Panc1 (cell line): ENCODE data around the gene UTF1. TPM values are rescaled to one million over a fixed set of nuclear protein-coding genes. Genes with fewer than 3 reads are reported as not detected.

Source experiments
- ATAC-seq: fragments of 200-7000 bp; cut with Tn5 transposase; 2 replicates; pipeline ENCODE4 v1.9.1; 2020; ENCODE audit warnings: mild to moderate bottlenecking, moderate library complexity
- BruUV-seq: library from RNA; stranded (reverse); fragments of 400-500 nt; replicated peaks from 2 replicates; lab custom pipeline; 2021; lab: Mats Ljungman, UMichigan
- CTCF ChIA-PET: fragments of 300-600 bp; sonication (Branson Sonifier 250); formaldehyde crosslinking; loops from one replicate; lab custom pipeline; 2022; ENCODE audit warnings: antibody characterized with exemption; lab: Charles Lee
- POLR2A ChIA-PET: fragments of 300-600 bp; sonication (Branson Sonifier 250); formaldehyde crosslinking; loops from one replicate; lab custom pipeline; 2022; ENCODE audit warnings: antibody characterized with exemption; lab: Charles Lee
- DNase-seq: peaks from one replicate; pipeline ENCODE4 v3.0.0-alpha.2; 2010; ENCODE audit warnings: low read depth, low spot score
- H3K27ac ChIP-seq: 2 replicates; pipeline ENCODE4 v1.5.1; 2011; ENCODE audit warnings: mild to moderate bottlenecking, low read length, inconsistent platforms
- H3K27me3 ChIP-seq: fragments of 200-500 bp; sonication (Bioruptor generic); 2 replicates; pipeline ENCODE4 v1.6.0; 2014; ENCODE audit warnings: low read length, inconsistent platforms; ENCODE audit not compliant: control insufficient read depth, insufficient read depth
- H3K36me3 ChIP-seq: fragments of 200-500 bp; sonication (Bioruptor generic); 2 replicates; pipeline ENCODE4 v1.5.1; 2014; ENCODE audit warnings: inconsistent platforms, mild to moderate bottlenecking, low read length, moderate library complexity; ENCODE audit not compliant: control insufficient read depth, insufficient read depth
- H3K4me1 ChIP-seq: 2 replicates; pipeline ENCODE4 v1.5.1; 2011; ENCODE audit warnings: inconsistent platforms, mild to moderate bottlenecking, low read length, moderate library complexity; ENCODE audit not compliant: control insufficient read depth, insufficient read depth
- H3K4me3 ChIP-seq, 2 experiments: 2 replicates each; pipeline ENCODE4 v1.5.1; 2011 to 2012; ENCODE audit warnings: low read depth in 2 of 2, low read length in 2 of 2, mild to moderate bottlenecking in 2 of 2, inconsistent platforms in 1 of 2, moderate library complexity in 1 of 2
- H3K9me3 ChIP-seq: fragments of 200-500 bp; sonication (Bioruptor generic); 2 replicates; pipeline ENCODE4 v1.5.1; 2014; ENCODE audit warnings: low read depth, mild to moderate bottlenecking, inconsistent platforms, low read length, moderate library complexity; ENCODE audit not compliant: control insufficient read depth, insufficient read depth
- POLR2AphosphoS5 ChIP-seq: IDR thresholded peaks from 2 replicates; pipeline ENCODE4 v1.6.1; 2012; ENCODE audit warnings: mild to moderate bottlenecking, low read depth, low read length, moderate library complexity
- SIN3A ChIP-seq: IDR thresholded peaks from 2 replicates; pipeline ENCODE4 v1.6.1; 2012; ENCODE audit warnings: low read depth, mild to moderate bottlenecking, low read length, moderate library complexity, borderline replicate concordance; ENCODE audit not compliant: insufficient read depth
- TCF7L2 ChIP-seq: IDR thresholded peaks from 2 replicates; pipeline ENCODE4 v1.6.1; 2011; ENCODE audit warnings: mild to moderate bottlenecking, low read depth, low read length, inconsistent platforms
- in situ Hi-C: cut with HindIII; loops from 2 replicates; pipeline ENCODE4 v1.10.0; 2016; ENCODE audit warnings: low sequenced_read_pairs, low pct_unique_long_range_greater_than_20kb
- intact Hi-C: fragments of 100-400 bp; cut with micrococcal nuclease; formaldehyde crosslinking; loops from one replicate; pipeline ENCODE4 v1.10.0; 2022; ENCODE audit not compliant: unreplicated experiment
- total RNA-seq: library from RNA; stranded (reverse); gene quantifications from one replicate; pipeline ENCODE4 v1.2.1, GENCODE V29; 2021; ENCODE audit not compliant: unreplicated experiment
- TF ChIP-seq, protein P1 (sequence below): fragments of 450-650 bp; IDR thresholded peaks from 2 replicates; pipeline ENCODE4 v1.5.1; 2017; ENCODE audit warnings: mild to moderate bottlenecking
- TF ChIP-seq, protein P2 (sequence below), 2 experiments: IDR thresholded peaks; 2 replicates each; pipeline ENCODE4 v1.6.1; 2011 to 2012; ENCODE audit warnings: low read depth in 2 of 2, control low read depth in 1 of 2, low read length in 1 of 2, mild to moderate bottlenecking in 1 of 2, moderate library complexity in 1 of 2; ENCODE audit not compliant: insufficient read depth in 1 of 2

The UTF1 gene
- total RNA-seq, 1 experiment from 2014 or later: not detected

DNA sequence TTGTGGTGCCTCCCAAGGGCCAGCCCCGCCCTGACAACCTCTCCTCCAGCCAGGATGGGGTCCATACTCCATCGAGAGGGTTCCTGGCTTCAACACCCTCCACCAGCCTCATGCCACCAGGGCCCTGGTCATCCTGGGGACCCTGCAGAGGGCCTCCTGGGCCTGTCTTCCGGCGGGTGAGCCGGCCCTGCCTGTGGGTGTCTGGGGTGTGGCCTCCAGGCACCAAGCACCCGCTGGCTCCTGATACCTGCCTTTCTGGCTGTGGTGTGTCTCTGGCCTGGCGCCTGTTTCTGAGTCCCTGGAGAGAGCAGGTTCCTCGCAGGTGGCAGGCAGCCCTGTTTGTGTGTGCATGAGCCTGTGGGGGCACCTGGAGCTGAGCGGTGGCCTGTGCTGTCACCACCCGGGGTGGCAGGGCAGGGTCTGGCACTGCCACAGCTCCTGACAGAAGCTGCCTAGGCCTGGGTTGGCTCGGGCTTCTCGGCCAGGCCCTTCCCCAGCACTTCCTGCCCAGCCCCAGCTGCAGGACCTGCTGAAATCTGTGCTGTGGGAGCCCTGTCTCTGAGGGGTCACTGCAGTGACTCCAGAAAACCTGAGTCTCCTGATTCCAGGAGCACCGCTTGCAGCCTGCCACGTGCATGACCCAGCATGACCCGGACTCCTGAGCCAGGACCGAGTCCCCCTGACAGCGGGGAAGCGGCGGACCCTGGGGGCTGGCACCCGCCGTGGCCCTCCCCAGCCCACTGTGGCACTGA is 28.2 kb downstream of the UTF1 start:
- H3K36me3 ChIP-seq: no peaks in the 10 kb centered on the region
- TF ChIP-seq POLR2AphosphoS5: no peak
- TF ChIP-seq, protein P1, sequence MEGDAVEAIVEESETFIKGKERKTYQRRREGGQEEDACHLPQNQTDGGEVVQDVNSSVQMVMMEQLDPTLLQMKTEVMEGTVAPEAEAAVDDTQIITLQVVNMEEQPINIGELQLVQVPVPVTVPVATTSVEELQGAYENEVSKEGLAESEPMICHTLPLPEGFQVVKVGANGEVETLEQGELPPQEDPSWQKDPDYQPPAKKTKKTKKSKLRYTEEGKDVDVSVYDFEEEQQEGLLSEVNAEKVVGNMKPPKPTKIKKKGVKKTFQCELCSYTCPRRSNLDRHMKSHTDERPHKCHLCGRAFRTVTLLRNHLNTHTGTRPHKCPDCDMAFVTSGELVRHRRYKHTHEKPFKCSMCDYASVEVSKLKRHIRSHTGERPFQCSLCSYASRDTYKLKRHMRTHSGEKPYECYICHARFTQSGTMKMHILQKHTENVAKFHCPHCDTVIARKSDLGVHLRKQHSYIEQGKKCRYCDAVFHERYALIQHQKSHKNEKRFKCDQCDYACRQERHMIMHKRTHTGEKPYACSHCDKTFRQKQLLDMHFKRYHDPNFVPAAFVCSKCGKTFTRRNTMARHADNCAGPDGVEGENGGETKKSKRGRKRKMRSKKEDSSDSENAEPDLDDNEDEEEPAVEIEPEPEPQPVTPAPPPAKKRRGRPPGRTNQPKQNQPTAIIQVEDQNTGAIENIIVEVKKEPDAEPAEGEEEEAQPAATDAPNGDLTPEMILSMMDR: no peak
- no peak for TF ChIP-seq SIN3A
- no peak for TF ChIP-seq TCF7L2
- TF ChIP-seq, protein P2, sequence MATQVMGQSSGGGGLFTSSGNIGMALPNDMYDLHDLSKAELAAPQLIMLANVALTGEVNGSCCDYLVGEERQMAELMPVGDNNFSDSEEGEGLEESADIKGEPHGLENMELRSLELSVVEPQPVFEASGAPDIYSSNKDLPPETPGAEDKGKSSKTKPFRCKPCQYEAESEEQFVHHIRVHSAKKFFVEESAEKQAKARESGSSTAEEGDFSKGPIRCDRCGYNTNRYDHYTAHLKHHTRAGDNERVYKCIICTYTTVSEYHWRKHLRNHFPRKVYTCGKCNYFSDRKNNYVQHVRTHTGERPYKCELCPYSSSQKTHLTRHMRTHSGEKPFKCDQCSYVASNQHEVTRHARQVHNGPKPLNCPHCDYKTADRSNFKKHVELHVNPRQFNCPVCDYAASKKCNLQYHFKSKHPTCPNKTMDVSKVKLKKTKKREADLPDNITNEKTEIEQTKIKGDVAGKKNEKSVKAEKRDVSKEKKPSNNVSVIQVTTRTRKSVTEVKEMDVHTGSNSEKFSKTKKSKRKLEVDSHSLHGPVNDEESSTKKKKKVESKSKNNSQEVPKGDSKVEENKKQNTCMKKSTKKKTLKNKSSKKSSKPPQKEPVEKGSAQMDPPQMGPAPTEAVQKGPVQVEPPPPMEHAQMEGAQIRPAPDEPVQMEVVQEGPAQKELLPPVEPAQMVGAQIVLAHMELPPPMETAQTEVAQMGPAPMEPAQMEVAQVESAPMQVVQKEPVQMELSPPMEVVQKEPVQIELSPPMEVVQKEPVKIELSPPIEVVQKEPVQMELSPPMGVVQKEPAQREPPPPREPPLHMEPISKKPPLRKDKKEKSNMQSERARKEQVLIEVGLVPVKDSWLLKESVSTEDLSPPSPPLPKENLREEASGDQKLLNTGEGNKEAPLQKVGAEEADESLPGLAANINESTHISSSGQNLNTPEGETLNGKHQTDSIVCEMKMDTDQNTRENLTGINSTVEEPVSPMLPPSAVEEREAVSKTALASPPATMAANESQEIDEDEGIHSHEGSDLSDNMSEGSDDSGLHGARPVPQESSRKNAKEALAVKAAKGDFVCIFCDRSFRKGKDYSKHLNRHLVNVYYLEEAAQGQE (IDR thresholded peaks at IDR 0.05; ENCODE audit: insufficient read depth in 1 of 2, low read depth in 2 of 2, low read length in 1 of 2): no peak
- peak overlapping the region; percentile 4 for H3K27ac ChIP-seq
- intact Hi-C loops: no loop called here
- peaks cover 45% of the 10 kb centered on the region for H3K4me1 ChIP-seq
- DNase-seq: no peak
- no TSS peak for BruUV-seq
- ChIA-PET CTCF (interaction anchor here (1.4 to 1.8 kb wide), 3 partner anchors 17 to 115 kb away, joined by 4 to 6 read pairs (median 5); no protein-coding TSS in a partner anchor), POLR2A (no interaction called here)
- ATAC-seq: peak; percentile 22
- H3K27me3 ChIP-seq: no peaks in the 10 kb centered on the region
- peak overlapping the region; percentile 38 to 45; a peak in 3 of 4 replicates for H3K4me3 ChIP-seq
- in situ Hi-C loops: no loop called here
- no peaks in the 10 kb centered on the region for H3K9me3 ChIP-seq

DNA sequence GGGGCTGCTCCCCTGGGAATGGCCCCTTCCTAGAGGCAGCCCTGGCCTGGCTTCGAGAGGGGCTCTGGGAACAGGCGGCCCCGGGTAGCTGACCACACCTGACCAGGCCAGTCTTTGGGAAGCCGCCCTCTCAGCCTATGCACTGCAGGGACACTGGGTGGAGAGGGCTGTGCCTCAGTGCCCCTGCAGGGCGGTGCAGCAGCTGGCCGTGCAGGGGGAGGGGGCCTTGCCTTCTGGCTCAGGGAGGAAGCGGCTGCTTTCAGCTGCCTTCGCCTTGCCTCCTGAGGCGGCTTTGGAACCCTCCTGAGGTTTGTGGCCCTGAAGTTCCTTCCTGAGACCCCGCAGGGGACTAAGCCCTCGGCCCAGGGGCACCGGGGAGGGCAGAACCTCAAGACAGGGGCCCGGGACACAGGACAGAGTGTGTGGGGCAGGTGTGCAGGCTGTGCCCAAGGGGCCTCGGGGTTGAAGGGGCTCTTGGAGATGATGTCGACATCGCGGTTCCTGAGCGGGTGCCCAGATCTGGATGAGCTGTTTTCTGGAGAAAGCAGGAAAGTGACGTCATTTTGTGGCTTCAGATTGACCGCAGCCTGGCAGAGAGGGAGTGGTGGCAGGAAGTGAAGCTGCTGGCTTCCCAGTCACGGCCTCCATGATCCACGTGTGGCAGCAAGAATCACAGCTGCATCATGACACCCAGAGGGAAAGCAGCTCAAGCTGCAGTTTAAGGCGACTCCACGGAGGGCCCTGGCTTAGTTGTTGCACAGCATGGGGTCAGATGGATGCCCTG is 29.0 kb downstream of the UTF1 start:
- POLR2A ChIA-PET: no interaction called here

More for the DNA sequence above, 29.0 kb downstream of the UTF1 start:
- H3K4me3 ChIP-seq: no peak overlapping the region
- in situ Hi-C loops: no loop called here
- intact Hi-C loops: no loop called here
- DNase-seq: peak; percentile 97
- H3K36me3 ChIP-seq: no peaks in the 10 kb centered on the region
- peak overlapping the region; percentile 4 for H3K27ac ChIP-seq
- no peaks in the 10 kb centered on the region for H3K9me3 ChIP-seq
- no peaks in the 10 kb centered on the region for H3K27me3 ChIP-seq
- H3K4me1 ChIP-seq: peaks cover 45% of the 10 kb centered on the region
- peak; percentile 62; the same call in 1 of the 2 replicates for TF ChIP-seq POLR2AphosphoS5
- no peak for TF ChIP-seq SIN3A
- peak; percentile 56 for ATAC-seq
- no TSS peak for BruUV-seq
- CTCF ChIA-PET: interaction anchor here (0.5 to 1.4 kb wide), 2 partner anchors 31 to 116 kb away, joined by 4 read pairs; no protein-coding TSS in a partner anchor
